NCI-H2081 treated with DMSO at 0.1 percent for 48 hours (cell line): ENCODE data around the gene LINC01488.

Source experiments
- DNase-seq: peaks from one replicate; lab custom pipeline; 2025; lab: John Stamatoyannopoulos, UW

The LINC01488 gene

GRCh38 chr11:69530278-69531070, 49.0 kb downstream of the LINC01488 start:
- no peak for DNase-seq

- no peak for DNase-seq
Observed at GRCh38 chr11:69531071-69531716, 49.7 kb downstream of the LINC01488 start.

DNA sequence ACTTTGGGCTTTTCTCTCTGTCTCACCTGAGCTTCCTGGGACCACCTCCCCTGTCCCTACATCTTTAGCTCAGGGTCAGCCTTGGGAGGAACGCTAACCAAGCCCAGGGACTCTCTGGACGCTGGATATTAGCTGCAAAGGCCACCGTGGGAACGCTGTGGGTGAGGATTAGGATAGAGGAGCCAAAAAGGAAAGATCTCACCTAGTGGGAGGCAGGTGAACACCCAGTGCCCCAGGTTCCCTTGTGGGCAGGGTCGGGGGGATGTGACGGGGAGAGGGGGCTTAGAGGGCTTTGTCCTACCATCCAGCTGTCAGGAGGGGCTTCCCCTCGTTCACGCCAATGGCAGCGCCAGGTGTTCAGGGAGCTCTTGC, 50.2 kb downstream of the LINC01488 start:
- DNase-seq: no peak

DNA sequence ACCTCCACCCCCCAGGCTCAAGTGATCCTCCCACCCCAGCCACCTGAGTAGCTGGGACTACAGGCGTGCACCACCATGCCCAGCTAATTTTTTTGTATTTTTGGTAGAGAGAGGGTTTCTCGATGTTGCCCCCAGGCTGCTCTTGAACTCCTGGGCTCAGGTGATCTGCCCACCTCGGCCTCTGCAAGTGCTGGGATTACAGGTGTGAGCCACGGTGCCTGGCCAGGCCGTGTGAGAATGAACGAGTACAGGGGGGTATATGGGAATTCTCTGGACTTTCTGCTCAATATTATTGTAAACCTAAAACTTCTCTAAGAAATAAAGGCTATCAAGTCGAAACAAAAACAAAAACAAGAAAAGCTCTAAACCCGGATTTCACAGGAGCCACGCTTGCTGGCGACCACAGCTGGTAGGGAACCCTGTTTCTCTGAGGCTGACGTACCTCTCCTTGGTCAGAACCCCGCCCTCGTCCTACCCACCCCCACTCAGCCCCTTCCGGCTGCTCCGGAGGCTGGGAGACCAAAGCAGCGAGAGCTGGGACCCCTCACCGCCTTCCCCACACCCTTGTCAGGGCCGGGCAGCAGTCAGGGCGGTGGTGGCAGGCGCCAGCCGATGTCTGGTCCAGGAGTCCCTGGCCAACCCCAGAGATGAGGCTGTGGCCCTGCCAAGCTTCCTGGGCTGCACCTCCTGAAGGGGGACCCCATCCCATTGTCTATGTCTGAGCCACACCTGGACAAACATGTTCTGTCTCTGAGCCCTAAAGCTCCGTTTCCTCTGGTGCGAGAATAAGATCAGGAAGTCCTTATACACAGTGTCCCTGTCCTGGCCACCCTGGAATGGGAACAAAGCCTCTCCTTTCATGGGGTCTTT, 52.1 kb downstream of the LINC01488 start:
- no peak for DNase-seq

DNA sequence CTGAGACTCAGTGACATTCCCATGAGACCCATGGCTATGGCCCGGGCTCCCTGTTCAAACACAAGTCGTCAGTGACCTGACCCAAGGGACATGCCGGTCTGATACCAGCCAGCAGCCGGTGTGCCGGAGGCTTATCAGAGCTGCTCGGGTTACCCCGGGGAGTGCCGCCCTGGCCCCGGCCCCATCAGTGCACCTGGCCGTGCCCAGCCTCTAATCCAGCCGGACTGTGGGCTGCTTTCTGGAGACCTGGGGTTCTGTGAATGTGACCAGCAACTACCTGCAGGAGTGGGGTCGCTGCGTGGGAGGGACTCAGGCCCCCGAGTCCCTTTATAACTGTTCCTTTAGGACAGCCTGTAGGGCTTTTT, 52.7 kb downstream of the LINC01488 start:
- no peak for DNase-seq

DNA sequence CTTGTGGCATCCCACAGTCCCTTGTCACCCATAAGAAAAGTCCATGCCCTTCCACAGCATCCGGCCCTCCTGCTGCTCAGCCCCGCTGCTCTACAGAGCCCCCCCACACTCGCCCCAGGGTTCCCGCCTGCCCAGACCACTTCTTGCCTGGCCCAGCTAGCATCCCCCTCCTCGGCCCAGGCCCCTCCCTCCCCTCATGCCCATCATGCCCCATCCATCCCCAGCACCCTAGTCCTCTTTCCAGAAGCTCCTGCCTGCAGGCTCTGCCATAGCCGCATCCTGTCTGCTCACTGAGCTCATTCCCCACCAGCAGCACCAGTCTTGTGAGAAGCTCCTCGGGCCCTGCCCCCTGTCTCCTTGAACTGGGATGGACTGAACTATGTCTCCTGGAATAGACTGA, 54.4 kb downstream of the LINC01488 start:
- DNase-seq: no peak

GRCh38 chr11:69536406-69536805, 54.9 kb downstream of the LINC01488 start:
- no peak for DNase-seq

GRCh38 chr11:69537126-69537525, 55.7 kb downstream of the LINC01488 start:
- no peak for DNase-seq

DNA sequence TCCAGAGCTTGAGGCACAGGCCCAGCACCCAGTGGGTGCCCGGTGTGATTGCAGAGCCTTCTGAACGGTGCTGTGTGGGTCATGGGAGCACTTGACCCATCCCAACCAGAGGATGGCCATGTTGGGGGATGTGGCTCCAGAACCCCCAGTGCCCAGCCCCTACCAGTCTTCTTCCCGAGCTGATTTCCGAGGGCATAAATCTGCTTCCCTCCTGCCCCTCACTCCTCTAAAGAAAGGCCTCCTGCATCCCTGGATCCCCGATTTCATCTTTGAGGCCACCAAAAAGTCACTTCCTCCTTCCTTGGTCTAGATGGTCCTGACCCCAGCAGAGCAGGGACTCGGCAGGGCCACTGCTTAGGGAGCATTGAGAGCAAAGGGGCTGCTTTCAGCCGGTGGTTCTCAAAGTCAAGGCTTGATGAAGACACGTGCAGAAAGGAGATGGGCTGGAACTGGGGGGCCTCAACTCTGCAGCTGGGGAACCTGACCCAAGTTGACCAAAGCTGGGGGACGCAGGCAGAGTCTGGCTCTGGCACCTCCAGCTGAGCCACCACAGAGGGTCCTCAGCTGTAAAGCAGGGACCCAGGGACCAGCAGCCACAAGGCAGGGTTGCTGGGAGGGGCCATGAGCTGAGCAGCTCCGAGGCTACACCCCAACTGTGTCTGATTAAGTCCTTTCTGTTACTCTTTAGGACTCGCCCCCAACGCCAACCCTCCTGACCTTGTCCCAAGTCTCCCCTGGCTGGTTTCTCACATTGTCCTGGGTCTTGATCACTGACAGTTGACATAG, 56.6 kb downstream of the LINC01488 start:
- DNase-seq: no peak

DNA sequence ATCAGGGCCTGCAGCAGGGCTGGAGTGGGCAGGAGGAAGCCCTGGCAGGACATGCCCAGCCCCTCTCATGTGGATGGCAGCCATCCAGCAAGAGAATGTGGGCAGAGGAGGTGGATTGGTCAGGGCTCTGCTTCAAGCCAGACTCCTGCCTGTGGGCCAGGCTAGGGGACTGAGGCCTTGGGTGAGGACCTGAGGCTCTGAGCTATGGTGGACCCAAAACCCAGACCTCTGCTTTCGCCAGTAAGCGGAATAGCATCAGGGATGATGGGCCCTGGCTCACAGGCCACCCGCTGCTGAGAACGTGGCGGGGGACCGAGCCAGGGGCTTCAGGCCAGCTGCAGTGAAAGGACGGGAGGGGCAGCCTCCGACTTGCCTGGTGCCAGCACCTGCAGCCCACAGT, 57.4 kb downstream of the LINC01488 start:
- no peak for DNase-seq

- no peak for DNase-seq
Observed at GRCh38 chr11:69539416-69540117, 58.1 kb downstream of the LINC01488 start.

GRCh38 chr11:69540118-69541000, 58.9 kb downstream of the LINC01488 start:
- no peak for DNase-seq

GRCh38 chr11:69541001-69541285, 59.5 kb downstream of the LINC01488 start:
- no peak for DNase-seq

GRCh38 chr11:69541501-69542313, 60.2 kb downstream of the LINC01488 start:
- DNase-seq: no peak

DNA sequence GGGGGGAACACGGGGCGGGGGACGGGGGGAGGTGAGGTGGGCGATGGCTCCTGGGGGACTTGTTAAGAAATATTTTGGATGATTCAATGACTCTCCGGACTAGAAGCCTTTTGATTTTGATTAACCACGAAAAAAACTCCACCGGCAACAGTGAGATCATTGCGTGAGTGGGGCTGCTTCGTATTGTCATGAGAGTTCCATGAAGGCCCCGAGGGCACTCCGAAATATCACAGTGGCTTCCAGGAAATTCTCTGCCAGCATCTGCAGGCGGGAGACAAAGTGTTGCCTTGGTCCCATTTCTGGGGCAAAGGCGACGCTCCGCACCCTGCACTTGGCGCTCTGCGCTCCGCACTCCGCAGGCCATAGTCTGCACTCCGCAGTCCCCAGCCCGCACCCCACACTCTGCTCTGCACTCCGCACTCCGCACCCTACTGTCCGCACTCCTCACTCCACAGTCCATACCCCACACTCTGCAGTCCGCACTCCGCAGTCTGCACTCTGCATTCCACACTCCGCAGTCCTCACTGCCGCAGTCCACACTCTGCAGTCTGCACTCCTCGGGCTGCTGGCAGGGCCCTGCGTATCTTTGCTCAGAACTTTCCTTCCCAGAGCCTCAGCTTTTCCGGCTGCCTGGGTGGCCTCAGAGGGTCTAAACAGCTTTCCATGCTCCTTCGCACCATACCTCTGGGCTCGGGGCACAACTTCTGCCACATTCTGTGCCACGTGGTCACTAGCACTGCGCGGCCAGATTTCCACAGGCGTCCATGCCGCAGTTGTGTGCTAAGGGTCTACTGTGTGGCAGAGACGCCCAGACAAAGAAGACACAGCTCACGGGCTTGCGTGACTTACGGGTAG, 61.1 kb downstream of the LINC01488 start:
- no peak for DNase-seq
